Measurements from ENCODE around the gene ZSCAN2. TPM values are rescaled to one million over a fixed set of nuclear protein-coding genes. Genes with fewer than 3 reads are reported as not detected.

ZSCAN2 gene
- total RNA-seq = 8.0 and 11.6 TPM in 2 replicates

GRCh38 chr15:84600687-84601554 is at the start of gene ZSCAN2:
TSS of gene ZSCAN2 (plus strand) at chr15:84601009. CDS start at chr15:84603928, 2,919 bp downstream.

GRCh38 chr15:84653910-84654688 is 53.3 kb downstream of the ZSCAN2 start, which contains the start of gene WDR73:
TSS of gene WDR73 (minus strand) at chr15:84654283. CDS start at chr15:84654274, 9 bp downstream.

DNA sequence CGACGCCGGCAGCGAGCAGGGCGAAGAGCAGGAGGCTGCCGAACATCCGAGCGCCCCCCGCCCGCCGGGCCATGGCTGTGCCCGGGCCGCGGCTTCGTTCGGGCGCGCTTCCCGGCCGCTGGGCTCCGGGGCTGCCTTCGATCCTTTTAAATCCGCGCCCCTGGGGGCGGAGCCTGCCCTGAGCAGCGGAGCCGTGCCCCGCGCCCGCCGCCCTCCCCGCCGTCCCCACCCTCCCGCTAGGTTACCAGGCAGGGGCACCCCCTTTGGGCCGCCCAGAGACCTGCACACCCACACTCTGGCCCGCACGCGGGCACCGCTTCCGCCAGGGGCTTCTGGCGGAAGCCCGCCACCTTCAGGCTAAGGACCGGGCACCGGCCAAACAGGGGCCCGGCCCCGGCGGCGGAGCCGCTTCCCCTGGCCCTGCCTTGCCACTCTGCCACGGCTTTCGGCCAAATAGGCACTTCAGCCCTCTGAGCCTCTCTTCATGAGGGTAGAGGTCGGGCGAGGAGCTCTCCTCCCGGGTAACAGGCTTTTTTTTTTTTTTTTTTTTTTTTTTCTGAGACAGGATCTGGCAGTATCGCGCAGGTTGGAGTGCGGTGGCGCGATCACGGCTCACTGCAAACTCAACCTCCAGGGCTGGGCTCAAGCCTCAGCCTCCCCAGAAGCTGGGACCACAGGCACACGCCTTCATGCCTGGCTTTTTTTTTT is 57.4 kb downstream of the ZSCAN2 start, which contains the start of gene NMB:
TSS of gene NMB (minus strand) at position 120 of the 708 bp plus-strand sequence. CDS start at position 73, 47 bp downstream.

Other genes with a start within 250 kb of the ZSCAN2 start
- 22.0 and 23.8 TPM in 2 replicates for gene WDR73, start 53.3 kb downstream of the ZSCAN2 start, total RNA-seq
- gene NMB, start 57.2 kb downstream of the ZSCAN2 start, total RNA-seq = 1.8 and 2.4 TPM in 2 replicates
- 296 and 301 TPM in 2 replicates for gene SEC11A, start 115.1 kb downstream of the ZSCAN2 start, total RNA-seq
- gene ZNF592, start 147.6 kb downstream of the ZSCAN2 start, total RNA-seq = 1.8 and 3.1 TPM in 2 replicates
- gene ALPK3, start 216.3 kb downstream of the ZSCAN2 start, total RNA-seq = under 0.01 and 0.37 TPM in 2 replicates